HFF-Myc (cell line): ENCODE results near the gene TMEM178A.
"Not testable (repeated sequence)": the region's sequence is repeated elsewhere in the genome, so short reads cannot be mapped to it uniquely, and the experiment has no call there.

ENCODE experiments used
- DNase-seq: peaks from one replicate; pipeline ENCODE4 v3.0.0-alpha.2; 2011; ENCODE audit warnings: low read depth; ENCODE audit errors: extremely low read depth
- H3K4me3 ChIP-seq: replicated peaks from 2 replicates; pipeline ENCODE4 v1.5.1; 2011; ENCODE audit warnings: low read depth, mild to moderate bottlenecking, control low read depth, low read length
- TF ChIP-seq, protein P1 (sequence below): IDR thresholded peaks from 2 replicates; pipeline ENCODE4 v1.5.1; 2012; ENCODE audit warnings: mild to moderate bottlenecking, low read depth, low read length, control low read depth; ENCODE audit errors: missing control alignments

The TMEM178A gene

DNA sequence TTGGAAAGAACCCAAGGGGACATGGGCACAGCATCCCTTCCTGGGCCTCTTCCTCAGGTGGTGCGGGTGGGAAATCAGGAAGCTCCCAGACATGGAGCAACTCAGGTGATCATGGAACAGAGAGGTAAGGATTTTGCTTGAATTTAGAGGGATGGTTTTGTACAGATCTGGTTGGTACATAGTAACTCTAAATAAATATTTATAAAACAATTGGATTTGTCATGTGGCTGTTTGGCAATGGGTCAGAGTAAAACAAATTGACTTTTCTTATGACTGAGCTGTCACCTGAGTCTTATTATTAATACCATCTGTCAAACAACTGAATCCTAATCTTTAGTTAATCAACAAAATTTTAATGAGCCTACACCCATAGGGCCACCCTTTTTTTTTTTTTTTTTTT is 19.4 kb upstream of the TMEM178A start:
- DNase-seq, result no peak
- H3K4me3 ChIP-seq, result no peak overlapping the region
- TF ChIP-seq, protein P1, sequence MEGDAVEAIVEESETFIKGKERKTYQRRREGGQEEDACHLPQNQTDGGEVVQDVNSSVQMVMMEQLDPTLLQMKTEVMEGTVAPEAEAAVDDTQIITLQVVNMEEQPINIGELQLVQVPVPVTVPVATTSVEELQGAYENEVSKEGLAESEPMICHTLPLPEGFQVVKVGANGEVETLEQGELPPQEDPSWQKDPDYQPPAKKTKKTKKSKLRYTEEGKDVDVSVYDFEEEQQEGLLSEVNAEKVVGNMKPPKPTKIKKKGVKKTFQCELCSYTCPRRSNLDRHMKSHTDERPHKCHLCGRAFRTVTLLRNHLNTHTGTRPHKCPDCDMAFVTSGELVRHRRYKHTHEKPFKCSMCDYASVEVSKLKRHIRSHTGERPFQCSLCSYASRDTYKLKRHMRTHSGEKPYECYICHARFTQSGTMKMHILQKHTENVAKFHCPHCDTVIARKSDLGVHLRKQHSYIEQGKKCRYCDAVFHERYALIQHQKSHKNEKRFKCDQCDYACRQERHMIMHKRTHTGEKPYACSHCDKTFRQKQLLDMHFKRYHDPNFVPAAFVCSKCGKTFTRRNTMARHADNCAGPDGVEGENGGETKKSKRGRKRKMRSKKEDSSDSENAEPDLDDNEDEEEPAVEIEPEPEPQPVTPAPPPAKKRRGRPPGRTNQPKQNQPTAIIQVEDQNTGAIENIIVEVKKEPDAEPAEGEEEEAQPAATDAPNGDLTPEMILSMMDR, result no peak

- TF ChIP-seq, protein P1, result no peak
- no peak overlapping the region for H3K4me3 ChIP-seq
- DNase-seq, result no peak
These were observed 18.5 kb upstream of the TMEM178A start for GRCh38 chr2:39647104-39647765.

DNA sequence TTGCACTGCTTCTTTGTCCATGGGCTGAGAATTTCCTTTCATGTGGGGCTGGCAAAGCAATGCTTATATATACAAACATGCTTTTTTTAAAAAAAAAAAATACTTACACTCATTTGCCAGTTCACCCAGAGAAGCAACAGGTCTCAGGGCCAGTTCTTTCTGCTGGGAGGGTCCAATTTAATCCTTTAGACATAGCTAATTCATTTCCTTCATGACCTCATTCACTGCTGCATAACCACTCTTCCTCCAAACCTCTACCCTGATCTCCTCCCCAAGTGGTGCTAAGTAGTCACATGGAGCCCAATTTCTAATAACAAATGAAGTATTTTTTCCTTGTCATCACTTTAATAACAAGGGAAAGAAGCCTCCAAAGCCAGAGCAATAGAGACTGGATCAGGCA is 17.1 kb upstream of the TMEM178A start:
- TF ChIP-seq, protein P1, result no peak
- no peak for DNase-seq

DNA sequence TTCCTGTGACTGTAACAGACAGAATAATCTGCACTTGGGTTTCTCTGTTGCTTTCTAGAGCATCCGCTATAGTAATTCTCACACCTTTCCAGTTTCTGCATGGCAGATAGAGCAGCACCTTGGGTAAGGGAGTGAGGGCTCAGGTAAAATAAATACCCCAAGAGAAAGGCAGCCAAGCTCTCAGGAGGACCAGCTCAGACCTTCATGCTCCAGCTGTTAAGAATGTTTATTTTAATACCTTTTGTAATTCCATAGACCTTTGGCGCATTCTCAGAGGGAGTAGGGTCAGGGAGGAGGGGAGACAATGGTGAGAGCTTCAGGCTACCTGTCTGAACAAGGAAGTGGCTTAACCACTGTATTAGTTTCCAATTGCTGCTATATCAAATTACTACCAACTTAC is 16.2 kb upstream of the TMEM178A start:
- no peak overlapping the region for H3K4me3 ChIP-seq
- DNase-seq, result no peak
- TF ChIP-seq, protein P1, result no peak

More for the DNA sequence above, 17.1 kb upstream of the TMEM178A start:
- H3K4me3 ChIP-seq, result no peak overlapping the region

- no peak for DNase-seq
- H3K4me3 ChIP-seq, result no peak overlapping the region
- TF ChIP-seq, protein P1, result no peak
These were observed 15.2 kb upstream of the TMEM178A start for GRCh38 chr2:39650468-39650867.

DNA sequence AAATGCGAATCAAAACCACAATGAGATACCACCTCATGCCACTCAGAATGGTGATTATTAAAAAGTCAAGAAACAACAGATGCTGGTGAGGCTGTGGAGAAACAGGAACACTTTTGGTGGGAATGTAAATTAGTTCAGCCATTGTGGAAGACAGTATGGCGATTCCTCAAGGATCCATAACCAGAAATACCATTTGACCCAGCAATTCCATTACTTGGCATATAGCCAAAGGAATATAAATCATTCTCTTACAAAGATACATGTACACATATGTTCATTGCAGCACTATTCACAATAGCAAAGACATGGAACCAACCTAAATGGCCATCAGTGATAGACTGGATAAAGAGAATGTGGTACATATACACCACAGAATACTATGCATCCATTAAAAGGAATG is 9.5 kb upstream of the TMEM178A start:
- not testable (repeated sequence) for DNase-seq, H3K4me3 ChIP-seq

DNA sequence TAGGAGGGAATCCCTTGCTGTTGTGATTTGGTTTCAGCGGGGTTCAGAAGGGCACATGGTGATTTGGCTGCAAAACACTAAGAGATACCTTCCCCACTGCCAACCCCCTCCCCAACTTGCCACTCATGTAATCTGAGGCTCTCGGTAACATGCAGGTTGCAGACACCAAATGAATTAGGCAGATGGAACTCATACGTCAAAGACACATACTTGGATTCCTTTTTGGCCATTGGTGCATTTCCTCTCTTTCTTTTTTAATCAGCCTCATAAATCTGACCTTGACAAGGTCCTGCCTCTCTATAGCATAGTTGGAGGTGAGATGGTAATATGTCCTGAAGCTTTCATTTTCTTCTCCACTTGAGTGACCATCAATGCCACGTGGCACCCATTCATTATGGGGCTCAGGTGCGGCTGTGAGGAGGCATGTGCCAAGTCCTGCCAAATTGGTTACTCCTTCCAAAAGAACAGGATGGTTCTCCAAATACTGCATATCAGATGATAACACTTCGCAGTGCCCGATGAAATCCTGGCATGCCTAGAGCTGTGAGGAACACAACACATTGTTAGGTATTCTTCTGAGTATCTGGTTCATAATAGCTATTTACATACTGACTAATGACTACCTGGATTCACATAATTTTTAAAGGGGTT is 8.3 kb upstream of the TMEM178A start:
- H3K4me3 ChIP-seq, result no peak overlapping the region
- DNase-seq, result no peak
- TF ChIP-seq, protein P1, result no peak
